HG03457 (cell line): ENCODE results near the gene ARL11.
"Not testable (repeated sequence)": the region's sequence is repeated elsewhere in the genome, so short reads cannot be mapped to it uniquely, and the experiment has no call there.

Experiments
- ATAC-seq: cut with Tn5 transposase; IDR thresholded peaks from one replicate; pipeline ENCODE4 v1.9.1; 2021; ENCODE audit warnings: moderate number of reproducible peaks; ENCODE audit not compliant: unreplicated experiment

The ARL11 gene

GRCh38 chr13:49612042-49612441 lies 16.3 kb upstream of the ARL11 start:
- ATAC-seq, result not testable (repeated sequence)

DNA sequence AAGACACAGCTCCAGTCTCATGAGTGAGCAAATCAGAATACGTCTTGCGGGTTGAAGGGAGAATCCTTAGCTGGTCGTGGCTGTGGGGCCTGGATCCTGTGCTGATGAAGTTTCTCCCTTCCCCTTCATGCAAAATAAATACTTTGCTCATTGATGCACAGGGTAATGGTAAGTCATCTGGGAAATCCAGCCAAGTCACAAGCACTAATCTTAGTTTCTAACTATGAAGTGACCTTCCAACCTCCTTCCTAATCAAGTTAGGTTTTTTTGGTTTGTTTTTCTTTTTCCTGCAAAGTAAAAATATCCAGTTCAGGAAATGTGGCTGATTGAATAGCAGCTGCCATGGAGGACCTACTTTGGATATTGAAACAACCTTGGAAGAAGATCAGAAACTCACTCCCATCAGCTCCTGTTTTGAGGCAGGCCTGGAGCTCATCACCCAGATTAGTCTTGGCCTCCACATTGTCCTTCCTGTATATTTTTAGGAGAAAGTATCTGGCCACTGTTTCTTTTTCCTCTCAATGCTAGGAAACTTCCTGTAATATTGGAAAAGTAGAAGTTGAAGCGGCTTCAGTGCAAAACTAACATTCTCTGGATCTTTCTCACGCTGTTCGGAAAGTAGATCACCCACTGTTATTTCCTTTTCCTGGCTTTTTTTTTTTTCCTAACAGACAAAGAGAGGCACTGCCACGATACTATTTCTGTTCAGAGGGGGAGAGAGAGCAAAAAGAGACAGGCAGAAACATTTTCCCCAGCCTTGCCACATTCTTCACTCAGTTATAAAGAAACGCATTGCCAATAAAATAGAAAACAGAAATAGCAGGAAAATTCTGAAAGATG lies 12.3 kb upstream of the ARL11 start:
- no peak for ATAC-seq

GRCh38 chr13:49616676-49617065 lies 11.6 kb upstream of the ARL11 start:
- ATAC-seq, result no peak

DNA sequence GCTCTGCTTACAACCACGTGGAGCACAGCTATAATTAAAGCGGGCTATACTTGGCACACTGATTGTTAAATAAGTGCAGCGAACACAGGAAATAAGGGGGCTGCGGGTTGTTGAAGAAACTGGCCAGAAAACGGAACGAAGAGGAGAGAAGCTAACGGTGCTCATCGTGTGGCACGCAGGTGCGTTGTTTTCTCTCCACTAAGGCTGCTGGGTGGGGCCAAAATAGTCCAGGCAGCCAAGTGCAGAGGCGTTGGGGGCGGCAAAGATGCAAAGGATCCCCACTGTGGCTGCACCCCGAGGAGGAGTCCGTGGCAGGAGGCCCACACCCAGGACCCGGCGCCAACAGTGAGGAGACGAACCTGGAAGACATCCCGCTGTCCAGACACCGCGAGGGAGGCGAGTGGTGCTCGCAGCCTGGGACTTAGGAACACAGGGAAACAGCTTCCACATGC lies 8.1 kb upstream of the ARL11 start:
- no peak for ATAC-seq

GRCh38 chr13:49622174-49622946 lies 5.9 kb upstream of the ARL11 start:
- no peak for ATAC-seq

DNA sequence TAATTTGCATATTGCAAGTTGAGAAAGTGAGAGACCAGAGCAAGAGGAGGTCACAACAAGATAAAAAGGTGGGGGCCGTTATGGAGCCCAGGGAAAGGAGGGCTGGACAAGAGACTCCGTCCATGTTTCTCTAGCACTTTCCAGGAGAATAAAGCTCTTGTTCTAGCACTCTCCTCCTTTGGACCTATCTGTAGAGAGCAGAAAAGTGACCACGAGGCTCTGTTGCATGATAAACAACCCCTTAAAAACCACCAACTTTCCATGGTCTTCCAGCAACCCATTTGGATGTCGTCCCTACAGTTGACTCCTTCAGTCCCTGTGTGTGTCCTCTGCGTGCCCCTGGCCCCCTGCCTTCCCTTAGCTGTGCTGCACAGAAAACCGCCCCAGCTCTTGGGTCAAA lies 4.1 kb upstream of the ARL11 start:
- ATAC-seq, result no peak

- ATAC-seq, result no peak
Measured at GRCh38 chr13:49625392-49626079, 2.8 kb upstream of the ARL11 start.

- ATAC-seq, result no peak
Measured at GRCh38 chr13:49629196-49629938, 1.1 kb downstream of the ARL11 start.

DNA sequence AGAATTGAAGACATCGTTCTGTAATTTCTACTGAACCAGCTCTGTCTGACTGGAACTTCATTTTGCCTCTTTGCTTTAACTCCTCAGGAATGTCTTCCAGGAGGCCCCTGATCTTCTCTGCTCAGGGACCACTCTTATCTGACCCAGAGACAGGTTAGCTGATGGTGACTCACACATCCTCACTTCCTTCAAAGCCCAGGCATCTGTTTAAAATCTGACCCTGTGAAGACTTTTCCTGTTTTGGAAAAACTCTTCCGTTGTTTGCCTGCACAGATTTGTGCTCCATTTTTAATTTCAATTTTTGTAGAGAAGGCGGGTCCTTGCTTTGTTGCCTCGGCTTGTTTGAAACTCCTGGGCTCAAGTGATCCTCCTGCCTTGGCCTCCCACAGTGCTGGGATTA lies 1.6 kb downstream of the ARL11 start:
- ATAC-seq, result no peak

GRCh38 chr13:49630580-49630979 lies 2.3 kb downstream of the ARL11 start:
- ATAC-seq, result no peak

DNA sequence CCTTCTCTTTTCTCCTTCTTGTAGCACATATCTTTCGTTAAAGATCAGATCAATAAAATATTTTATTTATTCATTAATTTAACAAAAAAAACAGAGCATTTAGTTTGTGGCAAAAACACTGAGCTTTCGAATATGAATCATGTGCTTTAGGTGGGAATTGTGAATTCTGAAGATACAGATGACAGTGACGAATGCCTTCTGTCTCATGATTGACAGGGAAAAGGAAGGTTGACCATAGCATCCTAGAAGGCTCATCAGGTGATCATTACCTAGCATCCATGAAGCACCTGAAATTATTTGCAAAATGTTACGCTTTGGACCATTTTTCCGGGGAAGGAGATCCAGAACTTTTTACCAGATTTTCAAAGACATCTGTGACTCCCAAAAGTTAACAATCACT lies 3.8 kb downstream of the ARL11 start:
- no peak for ATAC-seq

DNA sequence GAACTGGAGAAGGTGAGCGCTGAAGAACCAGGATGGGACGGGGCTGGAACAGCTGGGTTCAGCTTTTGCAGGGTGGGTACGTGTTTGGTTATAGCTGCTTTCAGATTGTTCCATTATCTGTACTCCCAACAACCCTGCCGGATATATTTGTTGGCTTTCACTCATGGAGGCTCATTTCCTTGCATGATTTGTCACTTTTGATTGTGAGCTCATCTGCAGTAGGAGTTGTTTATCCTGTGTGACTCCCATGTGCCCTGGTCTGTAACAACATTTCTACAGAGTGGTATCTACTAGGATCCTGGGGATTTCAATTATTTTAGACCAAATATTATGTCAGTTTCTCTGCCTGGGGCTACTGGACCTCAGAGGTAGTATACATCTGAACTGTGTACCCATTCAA lies 5.4 kb downstream of the ARL11 start:
- ATAC-seq, result no peak

- no peak for ATAC-seq
Measured at GRCh38 chr13:49635599-49636433, 7.5 kb downstream of the ARL11 start.

GRCh38 chr13:49636705-49637104 lies 8.4 kb downstream of the ARL11 start:
- ATAC-seq, result no peak

- ATAC-seq, result no peak
Measured at GRCh38 chr13:49638030-49638743, 9.9 kb downstream of the ARL11 start.

- no peak for ATAC-seq
Measured at GRCh38 chr13:49638744-49639072, 10.4 kb downstream of the ARL11 start.

- ATAC-seq, result no peak
Measured at GRCh38 chr13:49641801-49642291, 13.5 kb downstream of the ARL11 start.

DNA sequence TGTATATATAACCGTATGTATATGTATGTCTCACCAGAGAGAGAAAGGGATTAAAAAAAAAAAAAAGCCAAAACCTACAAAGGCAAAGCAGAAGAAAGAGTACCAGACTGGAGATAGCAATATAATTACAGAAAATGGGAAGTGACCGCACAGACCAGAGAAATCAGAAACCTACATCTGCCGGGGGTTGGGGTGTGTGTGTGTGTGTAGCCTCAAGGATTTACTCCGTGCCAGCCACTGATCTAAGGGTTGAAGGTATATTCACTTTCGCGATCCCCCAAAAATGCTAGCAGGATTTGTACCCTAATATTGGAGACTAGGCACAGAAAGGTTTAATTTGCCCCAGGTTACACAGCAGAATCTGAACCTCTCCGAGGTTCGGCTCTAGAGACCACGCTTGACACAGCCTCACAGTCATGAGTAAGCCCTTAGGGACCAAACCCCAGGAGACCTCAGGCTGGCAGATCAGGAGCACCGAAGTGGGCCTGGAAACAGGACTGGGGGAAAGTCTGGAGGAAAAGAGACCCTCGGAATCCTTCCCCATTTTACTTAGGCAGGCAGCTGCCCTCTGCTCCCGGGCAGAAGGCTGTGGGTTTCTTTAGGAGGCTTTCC lies 14.8 kb downstream of the ARL11 start:
- ATAC-seq, result no peak

- ATAC-seq, result no peak
Measured at GRCh38 chr13:49645451-49645850, 17.1 kb downstream of the ARL11 start.
